ENCODE results near the gene PCNX2.

- TF ChIP-seq ZNF622 (IDR thresholded peaks at IDR 0.05) (no peak), RAD21 (IDR thresholded peaks at IDR 0.05; ENCODE audit: insufficient read depth, low read depth, low read length) (no peak), ZBTB33 (IDR thresholded peaks at IDR 0.05) (no peak), EZH2 (IDR thresholded peaks at IDR 0.05; ENCODE audit: borderline replicate concordance, control insufficient read depth, low read depth, low read length) (no peak), CTCF (IDR thresholded peaks at IDR 0.05 in 2 of 3, conservative IDR thresholded peaks at IDR 0.05 in 1 of 3; ENCODE audit: control insufficient read depth in 2 of 3, extremely low read depth in 1 of 3, insufficient read depth in 1 of 3, low read depth in 3 of 3, low read length in 3 of 3) (no peak), NFYB (IDR thresholded peaks at IDR 0.05; ENCODE audit: insufficient read depth, low read depth, low read length) (no peak), USF2 (IDR thresholded peaks at IDR 0.05; ENCODE audit: borderline replicate concordance, low read depth, low read length) (no peak), IKZF2 (IDR thresholded peaks at IDR 0.05) (no peak), ZZZ3 (IDR thresholded peaks at IDR 0.05; ENCODE audit: control insufficient read depth, insufficient read length, low read depth) (no peak), HDGF (IDR thresholded peaks at IDR 0.05) (no peak), POLR2AphosphoS5 (IDR thresholded peaks at IDR 0.05; ENCODE audit: low read length) (no peak), MXI1 (IDR thresholded peaks at IDR 0.05; ENCODE audit: low read depth, low read length) (no peak)
These were observed 357.7 kb downstream of the PCNX2 start for GRCh38 chr1:232937741-232938375.

Measured in GM12878 (cell line).